Activated CD4-positive, alpha-beta T cell treated with anti-CD3 and anti-CD28 coated beads, Interleukin-2, Interleukin-6, amounts not matched to agents 100 ng/mL and 50 ng/mL, durations not matched to agents 16 hours and 8 hours (primary cell): ENCODE data around the gene TMEM50A.
A peak's percentile ranks its signal among the peaks of the same experiment; 100 is the strongest.
"Not testable (repeated sequence)": the region's sequence is repeated elsewhere in the genome, so short reads cannot be mapped to it uniquely, and the experiment has no call there.

Experiments
- DNase-seq: peaks from one replicate; pipeline ENCODE4 v3.0.0-alpha.2; 2020

The TMEM50A gene

DNA sequence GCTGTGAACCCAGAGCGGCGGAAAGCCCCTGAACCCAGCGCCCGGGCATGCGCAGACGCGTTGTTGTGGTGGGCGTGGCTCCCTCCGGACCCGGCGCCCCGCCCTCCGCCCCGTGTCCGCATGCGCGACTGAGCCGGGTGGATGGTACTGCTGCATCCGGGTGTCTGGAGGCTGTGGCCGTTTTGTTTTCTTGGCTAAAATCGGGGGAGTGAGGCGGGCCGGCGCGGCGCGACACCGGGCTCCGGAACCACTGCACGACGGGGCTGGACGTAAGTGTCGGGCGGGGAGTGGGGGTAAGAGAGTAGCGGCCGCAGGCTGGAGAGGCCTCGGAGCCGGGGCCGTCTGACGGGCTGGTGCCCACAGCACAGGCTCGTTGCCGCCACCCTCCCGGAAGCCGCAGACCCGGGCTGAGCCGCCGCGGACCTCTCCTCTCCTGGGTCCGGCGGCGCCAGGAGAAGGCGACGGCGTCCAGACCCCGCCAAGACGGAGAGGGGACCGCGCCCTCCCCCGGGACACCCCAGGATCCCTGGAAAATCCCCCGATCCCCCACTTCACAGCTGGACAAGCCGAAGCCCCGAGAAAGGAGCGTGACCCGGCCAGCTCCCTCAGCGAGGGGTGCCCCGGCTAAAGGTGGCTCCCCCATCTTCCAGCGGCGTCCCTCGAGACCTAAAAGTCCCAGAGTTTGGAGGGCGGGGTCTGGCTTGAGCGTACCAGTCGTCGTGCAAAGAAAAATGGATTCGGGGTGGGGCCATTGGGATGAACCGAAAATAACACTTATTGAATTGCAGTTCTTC is at the start of gene TMEM50A:
Gene TMEM50A (plus strand): TSS at position 147 of the 794 bp plus-strand sequence. CDS start 2,153 bp downstream, outside the sequence.
- peak; percentile 92 for DNase-seq

DNA sequence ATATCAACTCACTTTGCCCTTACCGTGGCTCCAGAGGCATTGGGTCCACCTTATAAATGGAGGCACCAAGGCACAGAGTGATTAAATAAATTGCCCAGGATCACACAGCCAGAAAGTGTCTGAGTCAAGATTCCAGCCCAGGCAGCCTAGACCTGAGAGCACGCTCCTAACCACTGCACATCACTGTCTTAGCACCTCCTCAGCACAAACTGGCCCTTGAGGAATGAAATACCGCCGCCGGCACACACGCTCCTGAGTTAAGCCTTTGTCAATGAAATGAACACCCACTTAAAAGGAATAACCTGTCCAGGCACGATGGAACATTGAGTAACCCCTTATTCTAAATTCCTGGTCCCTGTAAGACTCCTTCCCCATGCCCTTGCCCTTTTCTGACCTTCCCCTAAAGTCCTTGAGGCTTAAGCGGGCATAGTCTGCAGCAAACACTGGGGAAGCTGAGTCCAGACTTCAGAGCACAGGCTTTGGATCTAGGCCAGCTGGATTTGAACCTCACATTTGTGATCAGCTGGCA is 49.5 kb upstream of the TMEM50A start:
- DNase-seq = not testable (repeated sequence)

DNA sequence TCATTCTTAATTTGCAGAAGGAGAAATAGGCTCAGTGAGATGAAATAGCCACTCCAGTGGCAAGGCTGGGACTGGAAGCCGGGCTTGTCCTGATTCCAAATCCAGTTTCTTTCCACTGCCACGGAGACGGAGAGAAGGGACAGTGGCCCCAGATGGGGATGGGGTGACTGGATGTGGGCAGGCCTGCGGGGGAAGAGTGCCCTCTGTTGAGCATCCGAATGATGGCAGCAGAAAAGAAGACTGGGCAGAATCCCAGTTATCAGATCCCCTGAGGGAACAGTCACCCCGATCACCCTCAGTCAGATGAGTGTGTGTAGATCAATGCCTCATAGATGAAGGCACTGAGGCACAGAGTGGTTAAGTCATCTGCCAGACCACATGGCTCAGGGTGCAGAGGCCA is 48.1 kb upstream of the TMEM50A start:
- DNase-seq = not testable (repeated sequence)

DNA sequence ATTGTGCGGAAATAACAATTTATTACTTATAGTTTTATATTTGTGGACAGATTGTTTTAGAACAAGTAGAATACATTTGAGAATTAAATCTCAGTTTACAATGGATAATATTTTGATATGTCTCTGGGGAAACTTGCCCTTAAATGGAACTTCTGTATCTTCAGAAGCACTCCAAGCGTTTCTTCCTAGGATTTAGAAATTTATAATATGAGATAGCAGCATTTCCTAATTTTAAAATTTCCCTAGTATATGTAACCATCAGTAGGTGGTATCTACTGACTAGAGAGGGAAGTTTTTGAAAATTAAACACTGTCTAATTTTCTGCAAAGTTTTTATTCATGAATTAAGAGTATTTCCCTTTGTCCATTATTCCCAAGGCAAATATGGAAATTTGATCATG is 44.7 kb upstream of the TMEM50A start:
- not testable (repeated sequence) for DNase-seq

DNA sequence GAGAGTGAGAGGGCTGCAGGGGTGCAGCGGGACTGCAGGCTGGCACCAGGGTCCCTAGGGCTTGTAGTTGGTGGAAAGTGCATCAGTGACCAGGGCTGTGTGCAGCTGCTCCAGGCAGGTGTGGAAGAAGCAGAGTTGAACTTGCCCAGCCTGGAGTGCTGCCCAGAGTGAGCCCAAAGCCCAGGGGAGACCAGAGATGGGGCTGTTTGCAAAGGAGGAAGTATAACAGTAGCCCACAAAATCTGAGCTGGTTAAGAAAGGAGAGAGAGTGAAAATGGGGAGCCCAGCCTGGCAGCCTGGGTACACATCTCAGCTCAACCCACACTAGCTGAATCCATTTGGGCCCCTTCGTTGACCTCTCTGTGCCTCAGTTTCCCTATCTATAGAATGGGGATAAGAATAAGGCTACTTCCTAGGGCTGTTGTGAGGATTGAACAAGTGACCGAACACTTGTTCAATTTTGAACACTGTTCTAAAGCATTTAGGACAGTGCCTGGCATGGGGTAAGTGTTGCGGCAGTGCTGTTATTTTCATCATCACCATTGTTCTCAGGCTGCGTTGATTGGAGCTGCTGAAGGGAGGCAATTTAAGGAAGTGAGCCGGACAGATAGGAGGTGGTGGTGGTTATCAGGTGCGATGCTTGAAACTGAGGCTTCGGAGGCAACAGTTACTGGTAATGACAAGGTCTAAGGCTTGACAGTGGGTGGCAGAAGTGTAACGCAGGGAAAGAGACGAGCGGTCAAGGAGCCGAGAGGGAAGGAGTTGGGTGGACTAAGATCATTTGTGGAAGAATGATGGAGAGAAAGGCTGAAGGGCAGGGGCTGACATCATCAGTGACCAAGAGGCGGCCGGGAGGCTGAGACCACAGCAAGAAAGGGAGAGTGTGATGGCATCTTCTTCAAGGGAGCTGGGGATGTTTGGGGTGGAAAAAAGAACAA is 43.0 kb upstream of the TMEM50A start:
- DNase-seq = not testable (repeated sequence)

DNA sequence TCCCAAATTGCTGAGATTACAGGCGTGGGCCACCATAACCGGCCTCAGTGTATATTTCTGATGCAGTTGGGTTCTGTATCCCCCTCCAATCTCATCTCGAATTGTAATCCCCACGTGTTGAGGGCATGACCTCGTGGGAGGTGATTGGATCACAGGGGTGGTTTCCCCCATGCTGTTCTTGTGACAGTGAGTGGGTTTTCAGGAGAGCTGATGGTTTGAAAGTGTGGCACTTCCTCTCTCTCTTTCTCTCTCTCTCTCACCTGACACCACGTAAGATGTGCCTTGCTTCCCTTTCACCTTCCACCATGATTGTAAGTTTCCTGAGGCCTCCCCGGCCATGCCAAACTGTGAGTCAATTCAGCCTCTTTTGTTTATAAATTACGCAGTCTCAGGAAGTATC is 41.6 kb upstream of the TMEM50A start:
- not testable (repeated sequence) for DNase-seq

DNA sequence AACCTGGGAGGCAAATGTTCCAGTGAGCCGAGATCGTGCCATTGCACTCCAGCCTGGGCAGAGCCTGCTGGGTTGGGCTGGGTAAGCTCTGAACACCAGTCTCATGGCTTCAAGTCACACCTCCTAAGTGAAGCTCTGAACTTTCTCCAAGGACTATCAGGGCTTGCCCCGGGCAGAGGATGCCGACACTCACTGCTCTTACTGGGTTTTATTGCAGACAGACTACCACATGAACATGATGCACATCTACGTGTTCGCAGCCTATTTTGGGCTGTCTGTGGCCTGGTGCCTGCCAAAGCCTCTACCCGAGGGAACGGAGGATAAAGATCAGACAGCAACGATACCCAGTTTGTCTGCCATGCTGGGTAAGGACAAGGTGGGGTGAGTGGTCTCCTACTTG is 37.4 kb upstream of the TMEM50A start:
- DNase-seq = not testable (repeated sequence)

DNA sequence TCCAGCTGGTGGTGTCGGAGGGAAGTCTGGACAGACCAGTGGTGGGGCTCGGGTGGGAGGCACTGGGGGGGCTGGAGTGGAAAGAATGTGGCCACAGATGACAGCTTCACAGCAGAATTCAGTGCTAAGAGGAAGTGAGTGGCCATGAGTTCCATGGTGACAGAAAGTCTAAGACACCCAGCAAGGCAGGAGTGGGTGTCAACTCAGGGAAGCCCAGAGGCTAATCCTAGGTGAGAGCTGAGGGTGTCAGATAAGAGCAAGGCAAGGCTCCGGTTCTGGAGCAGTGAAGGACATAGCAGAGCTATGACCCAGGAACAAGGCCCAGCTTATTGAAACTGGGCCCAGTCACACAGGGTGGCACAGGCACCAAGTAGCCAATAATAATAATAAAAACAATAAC is 35.8 kb upstream of the TMEM50A start:
- DNase-seq = not testable (repeated sequence)

DNA sequence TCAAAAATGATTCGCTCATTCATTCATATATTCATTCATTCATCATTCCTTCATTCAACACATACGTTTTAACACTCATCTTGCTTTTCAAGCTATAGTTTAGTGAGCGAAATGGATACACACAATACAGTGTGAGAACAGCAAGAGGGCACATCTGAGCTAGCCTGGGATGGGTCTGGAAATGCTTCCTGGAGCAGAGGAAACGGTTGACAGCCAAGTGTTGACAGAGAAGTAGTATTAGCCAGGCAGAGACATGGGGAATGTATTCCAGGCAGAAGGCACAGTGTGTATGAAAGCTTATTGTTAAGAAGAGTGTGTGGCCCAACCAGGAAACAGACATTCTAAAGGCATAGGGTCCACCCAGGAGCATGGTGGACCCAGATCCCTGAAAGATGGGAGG is 33.2 kb upstream of the TMEM50A start:
- DNase-seq = not testable (repeated sequence)

DNA sequence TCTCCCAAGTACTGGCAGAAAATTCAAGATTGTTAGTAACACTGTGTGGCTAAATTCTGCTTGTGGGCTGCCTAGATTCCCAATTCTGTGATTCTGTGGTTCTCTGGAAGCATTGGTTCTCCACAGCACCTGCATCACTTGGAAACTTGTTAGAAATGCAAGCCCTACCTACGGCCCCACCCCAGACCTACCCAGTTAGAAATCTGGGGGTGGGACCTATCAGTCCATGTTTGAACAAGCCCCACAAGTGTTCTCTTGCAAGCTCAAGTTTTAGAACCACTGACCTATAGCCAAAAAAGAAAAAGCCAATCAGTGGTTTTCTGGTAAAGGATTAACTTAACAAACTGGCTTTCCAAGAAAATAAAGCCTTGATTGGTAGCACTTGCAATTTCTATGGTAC is 30.0 kb upstream of the TMEM50A start:
- not testable (repeated sequence) for DNase-seq

DNA sequence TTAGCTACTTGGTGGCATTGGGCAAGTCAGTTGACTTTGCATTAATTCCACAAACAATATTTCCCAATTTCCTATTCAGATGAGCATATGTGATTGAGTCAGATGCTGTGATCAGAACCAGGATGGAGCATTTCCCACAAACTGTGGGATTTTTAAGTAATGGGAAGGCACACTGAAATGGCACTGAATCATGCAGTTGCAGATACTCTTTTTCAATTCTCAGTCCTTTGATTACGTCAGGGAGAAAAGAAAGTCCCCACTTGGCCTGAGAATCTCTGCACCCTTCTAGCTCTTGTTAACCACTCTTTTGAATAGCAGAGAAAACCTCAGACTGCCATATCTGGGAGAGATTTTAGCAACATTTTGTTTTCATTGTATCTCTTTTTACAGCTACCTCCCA is 29.0 kb upstream of the TMEM50A start:
- not testable (repeated sequence) for DNase-seq

DNA sequence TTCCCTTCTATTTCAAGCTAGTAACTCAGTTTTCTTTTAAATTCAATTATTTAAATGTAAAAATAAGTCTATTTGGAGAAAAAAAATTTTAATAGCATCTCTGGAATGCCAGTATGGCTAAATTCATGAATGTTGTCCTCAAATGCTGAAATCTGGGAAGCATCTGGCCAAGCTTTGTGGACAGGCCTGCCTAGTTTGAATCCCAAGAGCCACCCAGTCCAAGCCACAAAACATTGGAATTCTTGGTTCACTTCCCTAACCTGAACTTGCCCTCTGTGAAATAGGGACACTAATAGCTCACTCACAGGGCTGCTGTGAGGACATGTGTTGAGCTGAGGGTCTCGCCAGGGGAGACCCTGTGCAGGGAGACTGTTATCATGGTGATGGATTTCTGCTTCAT is 28.6 kb upstream of the TMEM50A start:
- not testable (repeated sequence) for DNase-seq

DNA sequence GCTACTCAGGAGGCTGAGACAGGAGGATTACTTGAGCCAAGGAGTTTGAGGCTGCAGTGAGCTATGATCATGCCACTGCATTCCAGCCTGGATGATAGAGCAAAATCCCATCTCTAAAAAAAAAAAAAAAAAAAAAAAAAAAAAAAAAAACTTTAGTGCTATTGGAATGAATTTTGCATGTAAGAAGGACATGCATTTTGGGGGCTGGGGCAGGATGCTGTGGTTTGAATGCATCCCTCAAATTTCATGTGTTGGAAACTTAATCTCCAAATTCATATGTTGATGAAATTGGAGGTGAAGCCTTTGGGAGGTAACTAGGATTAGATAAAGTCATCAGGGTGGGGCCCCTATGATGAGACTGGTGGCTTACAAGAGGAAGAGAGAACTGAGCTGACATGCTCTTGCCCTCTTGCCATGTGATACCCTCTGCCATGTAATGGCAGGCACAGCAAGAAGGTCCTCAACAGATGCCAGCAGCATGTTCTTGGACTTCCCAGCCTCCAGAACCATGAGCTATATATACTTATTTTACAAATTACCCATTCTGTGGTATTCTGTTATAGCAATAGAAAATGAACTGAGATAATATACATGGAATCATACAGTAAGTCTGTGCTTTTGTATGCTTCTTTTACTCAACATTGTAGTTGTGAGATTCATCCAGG is 25.2 kb upstream of the TMEM50A start:
- not testable (repeated sequence) for DNase-seq

DNA sequence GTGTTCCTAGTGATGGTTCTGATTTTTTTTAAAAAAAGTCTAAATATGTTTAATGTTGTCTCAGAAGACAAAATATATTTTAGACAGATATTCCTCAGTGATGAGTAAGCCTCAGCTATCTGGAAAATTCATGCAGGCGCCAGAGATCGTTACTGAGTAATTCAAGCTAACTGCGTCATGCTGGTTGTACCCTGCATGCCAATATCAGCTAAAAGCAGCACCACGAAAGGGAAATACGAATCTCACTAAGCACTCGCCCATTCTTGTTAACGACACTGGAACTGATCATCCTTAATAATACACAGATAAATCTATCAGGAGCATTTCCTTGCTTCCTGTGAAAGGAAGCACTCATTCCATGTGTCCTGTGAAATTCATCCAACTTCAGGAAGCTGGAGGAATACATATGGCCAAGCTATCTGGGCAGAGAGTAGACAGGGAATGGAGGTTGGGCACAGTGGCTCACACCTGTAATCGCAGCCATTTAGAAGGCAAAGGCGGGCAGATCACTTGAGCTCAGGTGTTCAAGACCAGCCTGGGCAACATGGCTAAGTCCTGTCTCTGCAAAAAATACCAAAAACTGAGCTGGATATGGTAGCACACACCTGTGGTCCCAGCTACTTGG is 17.7 kb upstream of the TMEM50A start:
- not testable (repeated sequence) for DNase-seq

DNA sequence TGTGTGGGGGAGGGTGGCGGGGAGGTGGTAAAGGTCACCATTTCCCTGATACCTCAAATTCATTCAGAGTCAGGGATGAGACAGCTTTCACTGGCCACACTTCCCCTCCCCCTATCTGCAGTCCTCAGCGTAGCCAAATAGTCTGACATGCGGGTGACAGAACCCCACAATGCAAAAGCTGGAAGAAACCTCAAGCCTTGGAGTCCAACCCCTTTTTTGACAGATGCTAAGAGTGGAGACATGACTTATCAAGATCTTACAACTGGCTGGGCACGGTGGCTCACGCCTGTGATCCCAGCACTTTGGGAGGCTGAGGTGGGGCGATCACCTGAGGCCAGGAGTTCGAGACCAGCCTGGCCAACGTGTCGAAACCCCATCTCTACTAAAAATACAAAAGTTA is 16.0 kb upstream of the TMEM50A start:
- not testable (repeated sequence) for DNase-seq

DNA sequence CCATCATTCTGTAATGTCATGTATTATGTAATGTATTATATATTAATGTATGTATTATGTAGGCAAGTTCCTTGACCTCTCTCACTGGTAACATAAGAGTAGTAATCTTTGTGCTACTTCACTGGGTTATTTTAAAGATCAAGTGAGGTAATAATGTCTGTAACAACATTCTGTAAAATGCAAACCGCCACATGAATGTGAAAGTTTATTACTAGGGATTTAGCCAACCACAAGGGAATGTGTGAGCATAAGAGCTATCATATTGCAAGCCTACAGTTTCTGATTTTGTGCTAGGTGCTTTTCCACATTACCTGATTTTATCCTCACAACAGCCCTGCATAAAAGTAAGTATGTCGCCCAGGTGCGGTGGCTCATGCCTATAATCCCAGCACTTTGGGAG is 13.7 kb upstream of the TMEM50A start:
- DNase-seq = not testable (repeated sequence)

DNA sequence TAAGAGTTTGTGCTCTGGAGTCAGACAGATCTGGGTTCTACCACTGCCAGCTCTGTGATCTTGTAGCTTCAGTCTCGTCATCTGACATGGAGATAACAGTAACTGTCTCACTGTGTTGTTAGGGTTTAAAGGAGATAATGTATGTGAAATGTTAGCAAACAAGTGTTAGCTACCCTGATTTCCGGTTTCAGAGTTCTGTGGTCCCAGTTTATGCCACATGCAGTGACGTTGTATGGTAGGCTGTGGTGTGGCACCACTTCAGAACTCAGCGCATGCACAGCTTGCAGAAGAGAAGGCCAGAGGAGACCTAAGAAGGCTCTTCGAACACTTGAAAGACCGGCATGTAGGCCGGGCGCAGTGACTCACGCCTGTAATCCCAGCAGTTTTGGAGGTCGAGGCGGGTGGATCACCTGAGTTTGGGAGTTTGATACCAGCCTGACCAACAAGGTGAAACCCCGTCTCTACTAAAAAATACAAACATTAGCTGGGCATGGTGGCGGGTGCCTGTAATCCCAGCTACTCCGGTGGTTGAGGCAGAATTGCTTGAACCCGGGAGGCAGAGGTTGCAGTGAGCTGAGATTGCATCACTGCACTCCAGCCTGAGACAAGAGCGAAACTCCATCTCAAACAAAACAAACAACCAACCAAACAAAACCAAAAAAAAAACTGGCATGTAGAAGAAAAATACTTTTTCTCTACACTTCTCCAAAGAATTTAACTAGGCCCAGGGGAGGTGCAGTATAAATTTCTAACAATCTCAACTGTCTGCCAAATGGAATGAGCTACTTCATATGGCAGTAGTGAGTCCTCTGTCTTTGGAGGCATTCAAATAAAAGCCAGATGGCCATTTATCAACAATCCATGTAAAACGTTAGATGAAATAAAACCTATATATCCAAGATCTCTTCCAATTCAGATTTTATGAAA is 10.0 kb upstream of the TMEM50A start:
- DNase-seq = not testable (repeated sequence)

DNA sequence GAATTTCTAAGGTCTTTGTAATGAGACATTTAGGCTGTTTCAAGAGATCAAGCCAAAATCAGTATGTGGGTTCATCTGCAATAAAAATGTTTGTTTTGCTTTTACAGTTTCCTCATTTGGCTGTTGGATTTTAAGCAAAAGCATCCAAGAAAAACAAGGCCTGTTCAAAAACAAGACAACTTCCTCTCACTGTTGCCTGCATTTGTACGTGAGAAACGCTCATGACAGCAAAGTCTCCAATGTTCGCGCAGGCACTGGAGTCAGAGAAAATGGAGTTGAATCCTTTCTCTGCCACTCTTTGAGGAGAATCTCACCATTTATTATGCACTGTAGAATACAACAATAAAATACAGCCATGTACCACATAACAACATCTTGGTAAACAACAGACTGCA is 9.3 kb upstream of the TMEM50A start:
- DNase-seq = not testable (repeated sequence)

DNA sequence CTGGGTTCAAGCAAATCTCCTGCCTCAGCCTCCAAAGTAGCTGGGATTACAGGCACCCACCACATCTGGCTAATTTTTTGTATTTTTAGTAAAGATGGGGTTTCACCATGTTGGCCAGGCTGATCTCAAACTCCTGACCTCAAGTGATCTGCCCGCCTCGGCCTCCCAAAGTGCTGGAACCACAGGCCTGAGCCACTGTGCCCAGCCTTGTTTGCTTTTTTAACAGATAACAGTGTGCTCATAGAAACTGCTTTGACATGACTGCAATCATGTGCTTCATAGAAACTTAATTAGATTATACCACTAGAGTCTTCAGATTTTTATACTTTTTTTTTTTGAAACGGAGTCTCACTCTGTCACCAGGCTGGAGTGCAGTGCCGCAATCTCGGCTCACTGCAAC is 8.8 kb upstream of the TMEM50A start:
- DNase-seq = not testable (repeated sequence)

DNA sequence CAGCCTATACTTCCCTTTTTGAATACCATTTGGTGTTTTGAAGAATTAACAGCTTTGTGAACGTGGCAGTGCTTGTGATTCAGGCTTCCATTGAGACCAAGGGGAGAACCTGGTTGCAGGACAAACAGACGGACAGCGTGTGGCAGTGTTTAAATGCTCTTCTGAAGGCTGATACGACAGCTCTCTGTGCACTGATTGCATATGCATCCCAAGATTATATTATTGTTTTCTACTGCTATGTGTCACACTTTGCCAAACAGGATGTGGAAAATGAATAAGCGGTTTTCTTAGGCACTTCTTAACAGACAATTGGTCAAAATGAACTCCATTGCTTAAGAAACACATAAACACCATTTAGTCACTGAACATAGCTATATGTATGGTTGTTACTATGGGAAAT is 8.2 kb upstream of the TMEM50A start:
- not testable (repeated sequence) for DNase-seq

DNA sequence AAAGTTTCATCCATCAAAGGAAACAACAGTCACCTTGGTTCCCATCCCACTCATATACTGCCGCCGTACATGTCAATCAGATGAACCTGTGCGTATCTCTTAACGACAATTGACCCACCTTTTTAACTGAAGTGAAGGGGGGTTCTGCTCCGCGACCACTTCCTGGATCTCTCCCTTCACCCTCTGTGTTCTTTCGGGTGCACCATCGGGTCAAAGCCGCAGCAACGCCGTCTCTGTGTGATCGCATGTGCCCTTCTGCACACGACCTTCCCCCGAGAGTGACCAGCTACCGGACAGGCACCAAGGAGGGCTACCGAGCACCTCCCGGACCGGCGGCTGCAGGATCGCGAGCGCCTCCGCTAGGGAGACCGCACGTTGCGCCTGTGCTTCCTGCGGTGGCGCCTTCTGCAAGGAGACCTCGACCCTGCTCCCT is 1.2 kb upstream of the TMEM50A start:
- peak; percentile 35 for DNase-seq
